Neural progenitor cell (in vitro differentiated cells): ENCODE data around the gene ARPIN.

Experiments used
- EZH2 ChIP-seq: fragments of 200-600 bp; sonication (generic); IDR thresholded peaks from 2 replicates; pipeline ENCODE4 v1.6.1; 2017; ENCODE audit warnings: antibody characterized with exemption, mild to moderate bottlenecking, moderate library complexity
- EZH2phosphoT487 ChIP-seq: fragments of 200-600 bp; sonication (generic); IDR thresholded peaks from 2 replicates; pipeline ENCODE4 v1.6.1; 2017; ENCODE audit warnings: antibody characterized with exemption
- TF ChIP-seq, protein P1 (sequence below): fragments of 200-600 bp; sonication (generic); IDR thresholded peaks from 2 replicates; pipeline ENCODE4 v1.5.1; 2017; ENCODE audit warnings: antibody characterized with exemption, mild to moderate bottlenecking

DNA sequence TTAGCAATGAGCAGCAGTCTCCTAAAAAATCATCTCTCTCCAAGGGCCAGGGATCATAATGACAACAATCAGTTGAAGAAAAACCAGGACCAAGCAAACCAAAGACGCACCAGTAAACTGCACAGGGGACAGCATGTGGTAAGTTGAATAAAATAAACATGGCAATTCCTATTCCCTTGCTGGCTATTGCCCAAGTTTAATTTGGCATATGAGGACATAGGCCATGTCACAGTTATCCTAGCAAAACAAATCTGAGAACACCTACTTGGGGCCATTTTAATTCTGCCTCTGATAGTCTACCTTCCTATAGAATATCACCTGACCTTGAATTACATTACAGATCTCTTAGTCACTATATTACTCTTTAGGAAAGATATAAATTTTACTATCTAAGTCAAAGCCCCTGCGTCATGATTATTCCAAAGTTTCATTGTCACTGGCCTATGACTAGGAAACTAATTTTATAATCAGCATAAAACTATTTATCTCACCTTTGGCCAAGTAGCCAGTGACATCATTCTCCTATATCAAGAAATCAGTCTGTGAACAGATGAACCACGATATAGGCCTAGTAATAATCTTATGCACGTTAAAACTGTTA is 42.0 kb downstream of the ARPIN start:
- TF ChIP-seq, protein P1, sequence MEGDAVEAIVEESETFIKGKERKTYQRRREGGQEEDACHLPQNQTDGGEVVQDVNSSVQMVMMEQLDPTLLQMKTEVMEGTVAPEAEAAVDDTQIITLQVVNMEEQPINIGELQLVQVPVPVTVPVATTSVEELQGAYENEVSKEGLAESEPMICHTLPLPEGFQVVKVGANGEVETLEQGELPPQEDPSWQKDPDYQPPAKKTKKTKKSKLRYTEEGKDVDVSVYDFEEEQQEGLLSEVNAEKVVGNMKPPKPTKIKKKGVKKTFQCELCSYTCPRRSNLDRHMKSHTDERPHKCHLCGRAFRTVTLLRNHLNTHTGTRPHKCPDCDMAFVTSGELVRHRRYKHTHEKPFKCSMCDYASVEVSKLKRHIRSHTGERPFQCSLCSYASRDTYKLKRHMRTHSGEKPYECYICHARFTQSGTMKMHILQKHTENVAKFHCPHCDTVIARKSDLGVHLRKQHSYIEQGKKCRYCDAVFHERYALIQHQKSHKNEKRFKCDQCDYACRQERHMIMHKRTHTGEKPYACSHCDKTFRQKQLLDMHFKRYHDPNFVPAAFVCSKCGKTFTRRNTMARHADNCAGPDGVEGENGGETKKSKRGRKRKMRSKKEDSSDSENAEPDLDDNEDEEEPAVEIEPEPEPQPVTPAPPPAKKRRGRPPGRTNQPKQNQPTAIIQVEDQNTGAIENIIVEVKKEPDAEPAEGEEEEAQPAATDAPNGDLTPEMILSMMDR, result no peak
- TF ChIP-seq EZH2phosphoT487, result no peak
- TF ChIP-seq EZH2, result no peak
